ENCODE measurements around the gene URB2. TPM values are rescaled to one million over a fixed set of nuclear protein-coding genes. Genes with fewer than 3 reads are reported as not detected.

URB2 gene
- total and polyA plus RNA-seq, 10 of the 15 experiments (the other 5 are each of a cell fraction or from before 2014, with no cell fraction given): 2.7 to 24.0 (median 16.9) TPM

DNA sequence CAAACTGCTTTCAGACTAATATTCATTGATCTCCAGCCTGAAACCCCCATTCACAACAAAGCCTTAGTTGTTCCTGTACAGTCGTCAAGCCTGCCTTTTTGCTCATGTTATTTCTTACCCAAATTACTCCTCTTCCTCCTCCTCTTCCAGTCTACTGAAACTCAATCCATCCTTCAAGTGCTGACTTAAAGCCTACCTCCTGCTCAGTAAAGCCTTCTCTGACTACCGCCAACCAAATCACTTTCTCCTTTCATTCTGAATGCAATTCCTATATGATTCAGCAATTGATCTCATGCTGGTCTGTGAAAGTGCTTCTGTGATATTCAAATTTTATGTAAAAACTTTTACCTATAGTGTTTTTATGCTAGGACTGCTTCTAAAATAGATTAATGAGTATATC is 18.7 kb upstream of the URB2 start:
- ATAC-seq: no peak
- ChIA-PET SMC1A (ENCODE audit: uncharacterized antibody, unreplicated experiment) (no interaction called here), CTCF (no interaction called here), RAD21 (ENCODE audit: unreplicated experiment) (no interaction called here), POLR2A (no interaction called here)
- H3K27ac ChIP-seq (ENCODE audit: control insufficient read depth, insufficient read depth): no peak overlapping the region
- no peaks in the 10 kb centered on the region for H3K4me1 ChIP-seq (ENCODE audit: control insufficient read depth, insufficient read depth, low read length)
- H3K36me3 ChIP-seq (ENCODE audit: control insufficient read depth in 2 of 2, insufficient read depth in 2 of 2, low read length in 1 of 2): peaks cover 15 to 27% of the 10 kb centered on the region in 2 experiments
- WGBS (ENCODE audit: insufficient coverage, insufficient replicate concordance, low lambda C conversion rate, missing lambda C conversion rate): 0% methylated on average over 2 of the region's 2 CpGs
- no peak for DNase-seq (ENCODE audit: low read depth, low spot score)
- no peak overlapping the region for H2AFZ ChIP-seq (ENCODE audit: control insufficient read depth, low read depth, low read length)
- no peaks in the 10 kb centered on the region for H3K79me2 ChIP-seq (ENCODE audit: control insufficient read depth, insufficient read depth, low read length)
- no peaks in the 10 kb centered on the region for H4K20me1 ChIP-seq (ENCODE audit: control insufficient read depth, insufficient read depth)
- in situ Hi-C loops (cut with MboI): no loop called here
- H3K9ac ChIP-seq (ENCODE audit: control insufficient read depth, insufficient read depth, low read length): no peak overlapping the region
- TF ChIP-seq TARDBP (IDR thresholded peaks at IDR 0.05; ENCODE audit: borderline replicate concordance): no peak
- no peak for TF ChIP-seq POU2F2 (IDR thresholded peaks at IDR 0.05; ENCODE audit: borderline replicate concordance, low read depth, low read length)
- no peak for TF ChIP-seq CBX5 (IDR thresholded peaks at IDR 0.05; ENCODE audit: low read depth)
- TF ChIP-seq ZNF24 (IDR thresholded peaks at IDR 0.05): no peak
- TF ChIP-seq SIX5 (IDR thresholded peaks at IDR 0.05; ENCODE audit: low read depth, low read length, severe bottlenecking): no peak
- TF ChIP-seq SPI1 (IDR thresholded peaks at IDR 0.05; ENCODE audit: borderline replicate concordance, insufficient read depth, low read depth, low read length): no peak
- TF ChIP-seq SKIL (IDR thresholded peaks at IDR 0.05; ENCODE audit: low read depth, poor library complexity, severe bottlenecking): no peak
- no peak for TF ChIP-seq IRF4 (IDR thresholded peaks at IDR 0.05; ENCODE audit: low read depth, low read length)
- no peak for TF ChIP-seq KLF5 (IDR thresholded peaks at IDR 0.05; ENCODE audit: partially characterized antibody)
- TF ChIP-seq SRF (IDR thresholded peaks at IDR 0.05; ENCODE audit: low read depth in 2 of 2, low read length in 2 of 2): no peak
- TF ChIP-seq IKZF1 (conservative IDR thresholded peaks at IDR 0.05): no peak
- no peak for TF ChIP-seq ATF3 (IDR thresholded peaks at IDR 0.05; ENCODE audit: borderline replicate concordance, extremely low read depth, low read depth, low read length)
- TF ChIP-seq NFYB (IDR thresholded peaks at IDR 0.05; ENCODE audit: insufficient read depth, low read depth, low read length): no peak
- no peak for TF ChIP-seq TCF12 (IDR thresholded peaks at IDR 0.05; ENCODE audit: low read depth, low read length)
- TF ChIP-seq POLR2A (IDR thresholded peaks at IDR 0.05; ENCODE audit: low read depth, low read length): no peak
- no peak for TF ChIP-seq ATF7 (IDR thresholded peaks at IDR 0.05; ENCODE audit: low read depth)
- BruUV-seq (replicated peaks): no TSS peak
- H3K4me2 ChIP-seq (ENCODE audit: control insufficient read depth, insufficient read depth): no peak overlapping the region
- no peaks in the 10 kb centered on the region for H3K9me3 ChIP-seq (replicated peaks; ENCODE audit: control insufficient read depth, insufficient read depth, low read length)
- intact Hi-C loops (cut with micrococcal nuclease; ENCODE audit: unreplicated experiment): no loop called here
- H3K27me3 ChIP-seq (replicated peaks in 1 of 2; ENCODE audit: control insufficient read depth in 2 of 2, insufficient read depth in 2 of 2, low read length in 1 of 2): no peaks in the 10 kb centered on the region
- no peak overlapping the region for H3K4me3 ChIP-seq
- FAIRE-seq: no peak

Measured in GM12878 (cell line).